Skin epidermis (tissue), 12 donors: ENCODE results near the gene SLCO2A1.

Source experiments
- H3K27ac ChIP-seq, 21 experiments: fragments of 200-600 bp; sonication (generic) in 11 of 21; one replicate each; pipeline ENCODE4 v1.5.0; 2020; ENCODE audit warnings: mild to moderate bottlenecking in 3 of 21, inconsistent platforms in 2 of 21, moderate library complexity in 2 of 21
- H3K4me3 ChIP-seq, 7 experiments: fragments of 200-600 bp; sonication (generic) in 2 of 7; one replicate each; pipeline ENCODE4 v1.5.0; 2020; ENCODE audit warnings: inconsistent platforms in 2 of 7, mild to moderate bottlenecking in 2 of 7, moderate library complexity in 1 of 7

SLCO2A1 gene

GRCh38 chr3:133963657-133964396 is 65.9 kb downstream of the SLCO2A1 start:
- peak overlapping the region in 7 of 21 experiments; percentile 28 to 54 (median 42) for H3K27ac ChIP-seq
- no peak overlapping the region for H3K4me3 ChIP-seq

GRCh38 chr3:133962849-133963248 is 66.9 kb downstream of the SLCO2A1 start:
- H3K4me3 ChIP-seq, result no peak overlapping the region
- H3K27ac ChIP-seq, result peak overlapping the region in 9 of 21 experiments; percentile 14 to 66 (median 34)

GRCh38 chr3:133958071-133958805 is 71.5 kb downstream of the SLCO2A1 start:
- Histone ChIP-seq H3K27ac (no peak overlapping the region), H3K4me3 (no peak overlapping the region)

GRCh38 chr3:133956982-133957381 is 72.7 kb downstream of the SLCO2A1 start:
- H3K4me3 ChIP-seq, result no peak overlapping the region

GRCh38 chr3:133956353-133956752 is 73.4 kb downstream of the SLCO2A1 start:
- Histone ChIP-seq H3K27ac (no peak overlapping the region), H3K4me3 (no peak overlapping the region)

More at GRCh38 chr3:133956982-133957381, 72.7 kb downstream of the SLCO2A1 start:
- no peak overlapping the region for H3K27ac ChIP-seq

GRCh38 chr3:133955892-133956291 is 73.8 kb downstream of the SLCO2A1 start:
- Histone ChIP-seq H3K4me3 (no peak overlapping the region), H3K27ac (no peak overlapping the region)

GRCh38 chr3:133954717-133955360 is 74.9 kb downstream of the SLCO2A1 start:
- Histone ChIP-seq H3K4me3 (no peak overlapping the region), H3K27ac (no peak overlapping the region)

- H3K27ac ChIP-seq, result no peak overlapping the region
Observed at GRCh38 chr3:133953297-133953696, 76.4 kb downstream of the SLCO2A1 start.

GRCh38 chr3:133949438-133949837 is 80.3 kb downstream of the SLCO2A1 start:
- no peak overlapping the region for H3K4me3 ChIP-seq
- no peak overlapping the region for H3K27ac ChIP-seq

More at GRCh38 chr3:133953297-133953696, 76.4 kb downstream of the SLCO2A1 start:
- H3K4me3 ChIP-seq, result no peak overlapping the region

GRCh38 chr3:133948996-133949395 is 80.7 kb downstream of the SLCO2A1 start:
- peak overlapping the region in 1 of 21 experiments; percentile 40 for H3K27ac ChIP-seq

GRCh38 chr3:133948131-133948810 is 81.5 kb downstream of the SLCO2A1 start:
- no peak overlapping the region for H3K4me3 ChIP-seq
- peak overlapping the region in 2 of 21 experiments; percentile 14 to 40 for H3K27ac ChIP-seq

More at GRCh38 chr3:133948996-133949395, 80.7 kb downstream of the SLCO2A1 start:
- H3K4me3 ChIP-seq, result no peak overlapping the region

GRCh38 chr3:133945381-133946095 is 84.2 kb downstream of the SLCO2A1 start:
- Histone ChIP-seq H3K27ac (peak overlapping the region in 3 of 21 experiments; percentile 4 to 52 (median 6)), H3K4me3 (no peak overlapping the region)

GRCh38 chr3:133944641-133945380 is 84.9 kb downstream of the SLCO2A1 start:
- peak overlapping the region in 5 of 21 experiments; percentile 16 to 69 (median 58) for H3K27ac ChIP-seq

GRCh38 chr3:133944181-133944580 is 85.5 kb downstream of the SLCO2A1 start:
- Histone ChIP-seq H3K4me3 (no peak overlapping the region), H3K27ac (peak overlapping the region in 5 of 21 experiments; percentile 16 to 69 (median 58))

More at GRCh38 chr3:133944641-133945380, 84.9 kb downstream of the SLCO2A1 start:
- H3K4me3 ChIP-seq, result no peak overlapping the region

GRCh38 chr3:133943639-133944141 is 86.0 kb downstream of the SLCO2A1 start:
- H3K4me3 ChIP-seq, result no peak overlapping the region
- peak overlapping the region in 1 of 21 experiments; percentile 69 for H3K27ac ChIP-seq

GRCh38 chr3:133943031-133943535 is 86.6 kb downstream of the SLCO2A1 start:
- Histone ChIP-seq H3K27ac (peak overlapping the region in 1 of 21 experiments; percentile 21), H3K4me3 (no peak overlapping the region)

- H3K27ac ChIP-seq, result no peak overlapping the region
Observed at GRCh38 chr3:133941415-133941821, 88.3 kb downstream of the SLCO2A1 start.

GRCh38 chr3:133940536-133940935 is 89.2 kb downstream of the SLCO2A1 start:
- Histone ChIP-seq H3K27ac (no peak overlapping the region), H3K4me3 (no peak overlapping the region)

More at GRCh38 chr3:133941415-133941821, 88.3 kb downstream of the SLCO2A1 start:
- no peak overlapping the region for H3K4me3 ChIP-seq
